HCT116 (cell line): Measurements from ENCODE around the gene VPS33B. TPM values are rescaled to one million over a fixed set of nuclear protein-coding genes. Genes with fewer than 3 reads are reported as not detected.

Experiments used
- ATAC-seq: fragments of 200-7000 bp; cut with Tn5 transposase; 2 replicates; pipeline ENCODE4 v1.9.1; 2020; ENCODE audit warnings: mild to moderate bottlenecking, moderate library complexity
- BruUV-seq: library from RNA; stranded (reverse); fragments of 400-500 nt; replicated peaks from 2 replicates; lab custom pipeline; 2021; lab: Mats Ljungman, UMichigan
- CTCF ChIA-PET: fragments of 300-600 bp; sonication (Branson Sonifier 250); formaldehyde crosslinking; loops from one replicate; lab custom pipeline; 2021; ENCODE audit warnings: antibody characterized with exemption; lab: Charles Lee
- POLR2A ChIA-PET: fragments of 300-600, 350-600 bp; sonication (Branson Sonifier 250); formaldehyde crosslinking; loops from one replicate; lab custom pipeline; 2021; ENCODE audit warnings: antibody characterized with exemption; lab: Charles Lee
- RAD21 ChIA-PET, 2 experiments: fragments of 300-600 bp; sonication (Branson Sonifier 250); formaldehyde crosslinking; loops; one replicate each; lab custom pipeline; 2023; ENCODE audit warnings: low total read pairs in 2 of 2; ENCODE audit not compliant: uncharacterized antibody in 2 of 2, unreplicated experiment in 2 of 2, low non-redundant PET in 1 of 2; lab: Charles Lee
- DNase-seq: peaks from one replicate; pipeline ENCODE4 v3.0.0-alpha.2; 2010; ENCODE audit warnings: low read depth, low spot score
- H2AFZ ChIP-seq: fragments of 200-600 bp; shearing (Covaris generic), sonication (generic); 2 replicates; pipeline ENCODE4 v1.6.1; 2017; ENCODE audit warnings: low read depth, mixed run types, mixed read lengths, antibody characterized with exemption, low read length; ENCODE audit not compliant: poor library complexity, severe bottlenecking
- H3K27ac ChIP-seq: 2 replicates; pipeline ENCODE4 v1.5.1; 2012; ENCODE audit warnings: low read depth, low read length
- H3K27me3 ChIP-seq: fragments of 200-600 bp; sonication (generic); 2 replicates; pipeline ENCODE4 v1.6.1; 2016; ENCODE audit warnings: mixed run types, low read length, mixed read lengths; ENCODE audit not compliant: insufficient read depth
- H3K36me3 ChIP-seq, 2 experiments: fragments of 200-500 bp in 1 of 2; fragments of 200-600 bp in 1 of 2; sonication (Bioruptor generic) in 1 of 2; sonication (generic) in 1 of 2; 2 replicates each; pipeline versions ENCODE4 v1.5.1 to v1.6.1; 2014 to 2016; ENCODE audit warnings: low read length in 2 of 2, inconsistent platforms in 1 of 2, mixed read lengths in 1 of 2, mixed run types in 1 of 2; ENCODE audit not compliant: insufficient read depth in 2 of 2, control insufficient read depth in 1 of 2
- H3K4me1 ChIP-seq, 2 experiments: fragments of 200-600 bp in 1 of 2; sonication (generic) in 1 of 2; 2 replicates each; pipeline versions ENCODE4 v1.5.1 to v1.6.1; 2012 to 2017; ENCODE audit warnings: low read length in 2 of 2, inconsistent platforms in 1 of 2, mild to moderate bottlenecking in 1 of 2, mixed read lengths in 1 of 2, mixed run types in 1 of 2, moderate library complexity in 1 of 2; ENCODE audit not compliant: insufficient read depth in 2 of 2, control insufficient read depth in 1 of 2
- H3K4me2 ChIP-seq: fragments of 200-600 bp; sonication (generic); 2 replicates; pipeline ENCODE4 v1.6.1; 2017; ENCODE audit warnings: mixed run types, low read length, mixed read lengths
- H3K4me3 ChIP-seq, 2 experiments: fragments of 200-600 bp in 1 of 2; sonication (generic) in 1 of 2; replicated peaks in 1 of 2; 2 replicates each; pipeline ENCODE4 v1.5.1; 2011 to 2016; ENCODE audit warnings: low read length in 2 of 2, control low read depth in 1 of 2, low read depth in 1 of 2, mild to moderate bottlenecking in 1 of 2, mixed read lengths in 1 of 2, mixed run types in 1 of 2
- H3K79me2 ChIP-seq: fragments of 200-600 bp; sonication (generic); 2 replicates; pipeline ENCODE4 v1.6.1; 2017; ENCODE audit warnings: mild to moderate bottlenecking, mixed run types, low read length, moderate library complexity, mixed read lengths; ENCODE audit not compliant: insufficient read depth
- H3K9ac ChIP-seq: fragments of 200-600 bp; sonication (generic); 2 replicates; pipeline ENCODE4 v1.6.1; 2016; ENCODE audit warnings: low read length, mixed read lengths
- H3K9me2 ChIP-seq: fragments of 200-600 bp; sonication (generic), shearing (Covaris generic); 2 replicates; pipeline ENCODE4 v1.6.1; 2017; ENCODE audit warnings: mixed run types, mild to moderate bottlenecking, moderate library complexity; ENCODE audit not compliant: insufficient read depth
- H3K9me3 ChIP-seq, 2 experiments: fragments of 200-500 bp in 1 of 2; fragments of 200-600 bp in 1 of 2; sonication (Bioruptor generic) in 1 of 2; sonication (generic) in 1 of 2; 2 replicates each; pipeline ENCODE4 v1.6.1; 2014 to 2017; ENCODE audit warnings: low read length in 2 of 2, mixed read lengths in 2 of 2, inconsistent platforms in 1 of 2, low read depth in 1 of 2, mild to moderate bottlenecking in 1 of 2, mixed run types in 1 of 2, moderate library complexity in 1 of 2; ENCODE audit not compliant: control insufficient read depth in 1 of 2, insufficient read depth in 1 of 2
- H4K20me1 ChIP-seq: fragments of 200-600 bp; sonication (generic), shearing (Covaris generic); 2 replicates; pipeline ENCODE4 v1.6.1; 2017; ENCODE audit warnings: mixed run types, mild to moderate bottlenecking, moderate library complexity; ENCODE audit not compliant: insufficient read depth
- CBX3 ChIP-seq: IDR thresholded peaks from 2 replicates; pipeline ENCODE4 v1.6.1; 2012; ENCODE audit warnings: low read depth
- CEBPB ChIP-seq: IDR thresholded peaks from 2 replicates; pipeline ENCODE4 v1.6.1; 2012; ENCODE audit warnings: low read depth
- ELF1 ChIP-seq: IDR thresholded peaks from 2 replicates; pipeline ENCODE4 v1.6.1; 2012; ENCODE audit warnings: low read depth, borderline replicate concordance
- EZH2 ChIP-seq: fragments of 200-600 bp; sonication (generic); IDR thresholded peaks from 2 replicates; pipeline ENCODE4 v1.6.1; 2017; ENCODE audit warnings: antibody characterized with exemption, mixed run types
- FOSL1 ChIP-seq: IDR thresholded peaks from 2 replicates; pipeline ENCODE4 v1.6.1; 2012; ENCODE audit warnings: low read depth
- POLR2A ChIP-seq: IDR thresholded peaks from 2 replicates; pipeline ENCODE4 v1.7.0; 2011; ENCODE audit warnings: borderline replicate concordance; ENCODE audit not compliant: insufficient read depth, insufficient read length; ENCODE audit errors: extremely low read depth
- POLR2AphosphoS5 ChIP-seq: IDR thresholded peaks from 2 replicates; pipeline ENCODE4 v1.6.1; 2011; ENCODE audit warnings: mild to moderate bottlenecking, low read depth, low read length, moderate library complexity
- SIN3A ChIP-seq: IDR thresholded peaks from 2 replicates; pipeline ENCODE4 v1.6.1; 2012; ENCODE audit warnings: low read depth
- SP1 ChIP-seq: IDR thresholded peaks from 2 replicates; pipeline ENCODE4 v1.6.1; 2012; ENCODE audit warnings: low read depth
- SRF ChIP-seq: IDR thresholded peaks from 2 replicates; pipeline ENCODE4 v1.6.1; 2012; ENCODE audit warnings: low read depth
- YY1 ChIP-seq: IDR thresholded peaks from 2 replicates; pipeline ENCODE4 v1.6.1; 2011; ENCODE audit warnings: low read length, low read depth, moderate library complexity, mild to moderate bottlenecking; ENCODE audit not compliant: insufficient replicate concordance; ENCODE audit errors: extremely low read depth
- ZFX ChIP-seq: fragments of 450-650 bp; IDR thresholded peaks from 2 replicates; pipeline ENCODE4 v1.6.1; 2017
- intact Hi-C: fragments of 100-400 bp; cut with micrococcal nuclease; formaldehyde crosslinking; loops from 2 replicates; pipeline ENCODE4 v1.10.0; 2022
- total RNA-seq: library from RNA; stranded (reverse); gene quantifications from one replicate; pipeline ENCODE4 v1.2.1, GENCODE V29; 2021; ENCODE audit not compliant: unreplicated experiment
- TF ChIP-seq, protein P1 (sequence below): IDR thresholded peaks from 2 replicates; pipeline ENCODE4 v1.6.1; 2012
- TF ChIP-seq, protein P2 (sequence below): IDR thresholded peaks from 2 replicates; pipeline ENCODE4 v1.6.1; 2012; ENCODE audit warnings: low read depth
- TF ChIP-seq, protein P3 (sequence below): IDR thresholded peaks from 2 replicates; pipeline ENCODE4 v1.6.1; 2011; ENCODE audit warnings: mild to moderate bottlenecking, low read length, moderate library complexity; ENCODE audit not compliant: insufficient replicate concordance; ENCODE audit errors: extremely low read depth

The VPS33B gene
- total RNA-seq, 1 experiment from 2014 or later = 23.1 TPM

GRCh38 chr15:90974216-90974615, 48.2 kb downstream of the VPS33B start (continued):
- TF ChIP-seq SIN3A (no peak), SRF (no peak), POLR2A (no peak), ELF1 (no peak)

DNA sequence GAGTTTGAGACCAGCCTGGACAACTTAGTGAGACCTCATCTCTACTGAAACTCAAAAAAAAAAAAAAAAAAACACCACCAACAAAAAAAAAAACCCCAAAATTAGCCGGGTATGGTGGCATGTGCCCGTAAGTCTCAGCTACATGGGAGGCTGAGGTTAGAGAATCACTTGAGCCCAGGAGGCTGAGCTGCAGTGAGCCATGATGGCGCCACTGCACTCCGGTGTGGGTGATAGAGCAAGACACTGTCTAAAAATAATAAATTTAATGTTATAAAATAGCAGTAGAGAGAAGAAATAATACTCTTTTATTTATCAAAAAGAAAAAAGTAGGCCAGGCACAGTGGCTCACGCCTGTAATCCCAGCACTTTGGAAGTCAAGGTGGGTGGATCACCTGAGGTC, 50.3 kb downstream of the VPS33B start:
- DNase-seq (no peak), ATAC-seq (no peak)
- Histone ChIP-seq H3K9me2 (no peaks in the 10 kb centered on the region), H3K27me3 (no peaks in the 10 kb centered on the region), H3K36me3 (peaks cover 63 to 64% of the 10 kb centered on the region in 2 experiments; a peak in 3 of 4 replicates), H3K9ac (no peak overlapping the region), H3K27ac (no peak overlapping the region), H3K4me1 (no peaks in the 10 kb centered on the region), H4K20me1 (no peaks in the 10 kb centered on the region), H3K4me3 (no peak overlapping the region), H2AFZ (no peak overlapping the region), H3K4me2 (no peak overlapping the region), H3K9me3 (no peaks in the 10 kb centered on the region), H3K79me2 (peaks cover under 1% of the 10 kb centered on the region; the same call in 1 of the 2 replicates)
- TF ChIP-seq SIN3A (no peak), EZH2 (no peak), POLR2AphosphoS5 (no peak), SP1 (no peak), POLR2A (no peak), FOSL1 (no peak), SRF (no peak), ZFX (no peak), CBX3 (no peak), YY1 (no peak), CEBPB (no peak)
- TF ChIP-seq, protein P1, sequence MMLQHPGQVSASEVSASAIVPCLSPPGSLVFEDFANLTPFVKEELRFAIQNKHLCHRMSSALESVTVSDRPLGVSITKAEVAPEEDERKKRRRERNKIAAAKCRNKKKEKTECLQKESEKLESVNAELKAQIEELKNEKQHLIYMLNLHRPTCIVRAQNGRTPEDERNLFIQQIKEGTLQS = no peak
- TF ChIP-seq, protein P2, sequence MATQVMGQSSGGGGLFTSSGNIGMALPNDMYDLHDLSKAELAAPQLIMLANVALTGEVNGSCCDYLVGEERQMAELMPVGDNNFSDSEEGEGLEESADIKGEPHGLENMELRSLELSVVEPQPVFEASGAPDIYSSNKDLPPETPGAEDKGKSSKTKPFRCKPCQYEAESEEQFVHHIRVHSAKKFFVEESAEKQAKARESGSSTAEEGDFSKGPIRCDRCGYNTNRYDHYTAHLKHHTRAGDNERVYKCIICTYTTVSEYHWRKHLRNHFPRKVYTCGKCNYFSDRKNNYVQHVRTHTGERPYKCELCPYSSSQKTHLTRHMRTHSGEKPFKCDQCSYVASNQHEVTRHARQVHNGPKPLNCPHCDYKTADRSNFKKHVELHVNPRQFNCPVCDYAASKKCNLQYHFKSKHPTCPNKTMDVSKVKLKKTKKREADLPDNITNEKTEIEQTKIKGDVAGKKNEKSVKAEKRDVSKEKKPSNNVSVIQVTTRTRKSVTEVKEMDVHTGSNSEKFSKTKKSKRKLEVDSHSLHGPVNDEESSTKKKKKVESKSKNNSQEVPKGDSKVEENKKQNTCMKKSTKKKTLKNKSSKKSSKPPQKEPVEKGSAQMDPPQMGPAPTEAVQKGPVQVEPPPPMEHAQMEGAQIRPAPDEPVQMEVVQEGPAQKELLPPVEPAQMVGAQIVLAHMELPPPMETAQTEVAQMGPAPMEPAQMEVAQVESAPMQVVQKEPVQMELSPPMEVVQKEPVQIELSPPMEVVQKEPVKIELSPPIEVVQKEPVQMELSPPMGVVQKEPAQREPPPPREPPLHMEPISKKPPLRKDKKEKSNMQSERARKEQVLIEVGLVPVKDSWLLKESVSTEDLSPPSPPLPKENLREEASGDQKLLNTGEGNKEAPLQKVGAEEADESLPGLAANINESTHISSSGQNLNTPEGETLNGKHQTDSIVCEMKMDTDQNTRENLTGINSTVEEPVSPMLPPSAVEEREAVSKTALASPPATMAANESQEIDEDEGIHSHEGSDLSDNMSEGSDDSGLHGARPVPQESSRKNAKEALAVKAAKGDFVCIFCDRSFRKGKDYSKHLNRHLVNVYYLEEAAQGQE = no peak
- TF ChIP-seq, protein P3, sequence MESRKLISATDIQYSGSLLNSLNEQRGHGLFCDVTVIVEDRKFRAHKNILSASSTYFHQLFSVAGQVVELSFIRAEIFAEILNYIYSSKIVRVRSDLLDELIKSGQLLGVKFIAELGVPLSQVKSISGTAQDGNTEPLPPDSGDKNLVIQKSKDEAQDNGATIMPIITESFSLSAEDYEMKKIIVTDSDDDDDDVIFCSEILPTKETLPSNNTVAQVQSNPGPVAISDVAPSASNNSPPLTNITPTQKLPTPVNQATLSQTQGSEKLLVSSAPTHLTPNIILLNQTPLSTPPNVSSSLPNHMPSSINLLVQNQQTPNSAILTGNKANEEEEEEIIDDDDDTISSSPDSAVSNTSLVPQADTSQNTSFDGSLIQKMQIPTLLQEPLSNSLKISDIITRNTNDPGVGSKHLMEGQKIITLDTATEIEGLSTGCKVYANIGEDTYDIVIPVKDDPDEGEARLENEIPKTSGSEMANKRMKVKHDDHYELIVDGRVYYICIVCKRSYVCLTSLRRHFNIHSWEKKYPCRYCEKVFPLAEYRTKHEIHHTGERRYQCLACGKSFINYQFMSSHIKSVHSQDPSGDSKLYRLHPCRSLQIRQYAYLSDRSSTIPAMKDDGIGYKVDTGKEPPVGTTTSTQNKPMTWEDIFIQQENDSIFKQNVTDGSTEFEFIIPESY = no peak
- RAD21 ChIA-PET = no interaction called here
- POLR2A ChIA-PET = interaction anchor here (1.7 kb wide), 1 partner anchor 13 kb away, joined by 3 read pairs; no protein-coding TSS in a partner anchor
- BruUV-seq = no TSS peak
- CTCF ChIA-PET = no interaction called here
- intact Hi-C loops = no loop called here
